TTC549 (cell line): ENCODE results near the gene RAD1.
A peak's percentile ranks its signal among the peaks of the same experiment; 100 is the strongest.

Experiments used
- FAIRE-seq: peaks from 2 replicates; lab custom pipeline; 2012; peaks lifted over from hg19 to GRCh38; lab: Jason Lieb, UNC

Gene RAD1

GRCh38 chr5:34915856-34916192 lies 520 bp upstream of the RAD1 start:
- no peak for FAIRE-seq

GRCh38 chr5:34914671-34915138 lies 599 bp downstream of the RAD1 start:
- FAIRE-seq = no peak

- no peak for FAIRE-seq
Measured at GRCh38 chr5:34913072-34913471, 2.2 kb downstream of the RAD1 start.

GRCh38 chr5:34905564-34905963 lies 9.7 kb downstream of the RAD1 start:
- FAIRE-seq = peak; percentile 59

GRCh38 chr5:34903260-34903659 lies 12.0 kb downstream of the RAD1 start:
- no peak for FAIRE-seq

- FAIRE-seq = no peak
Measured at GRCh38 chr5:34900652-34901051, 14.7 kb downstream of the RAD1 start.

GRCh38 chr5:34899066-34899465 lies 16.2 kb downstream of the RAD1 start:
- FAIRE-seq = no peak

GRCh38 chr5:34898258-34898895 lies 16.9 kb downstream of the RAD1 start:
- no peak for FAIRE-seq

- FAIRE-seq = no peak
Measured at GRCh38 chr5:34897646-34898045, 17.7 kb downstream of the RAD1 start.

- FAIRE-seq = no peak
Measured at GRCh38 chr5:34895641-34896419, 19.5 kb downstream of the RAD1 start.

GRCh38 chr5:34894716-34895115 lies 20.6 kb downstream of the RAD1 start:
- no peak for FAIRE-seq

- FAIRE-seq = no peak
Measured at GRCh38 chr5:34892414-34892813, 22.9 kb downstream of the RAD1 start.

GRCh38 chr5:34891981-34892380 lies 23.3 kb downstream of the RAD1 start:
- FAIRE-seq = no peak

- FAIRE-seq = no peak
Measured at GRCh38 chr5:34889394-34889793, 25.9 kb downstream of the RAD1 start.

- FAIRE-seq = no peak
Measured at GRCh38 chr5:34886392-34887119, 28.7 kb downstream of the RAD1 start.

GRCh38 chr5:34881246-34881645 lies 34.1 kb downstream of the RAD1 start:
- no peak for FAIRE-seq

- FAIRE-seq = no peak
Measured at GRCh38 chr5:34876275-34876674, 39.0 kb downstream of the RAD1 start.

GRCh38 chr5:34870382-34870781 lies 44.9 kb downstream of the RAD1 start:
- FAIRE-seq = no peak

GRCh38 chr5:34869256-34869655 lies 46.0 kb downstream of the RAD1 start:
- FAIRE-seq = no peak

- FAIRE-seq = no peak
Measured at GRCh38 chr5:34868791-34869190, 46.5 kb downstream of the RAD1 start.

GRCh38 chr5:34867660-34868059 lies 47.6 kb downstream of the RAD1 start:
- no peak for FAIRE-seq

- no peak for FAIRE-seq
Measured at GRCh38 chr5:34866989-34867471, 48.3 kb downstream of the RAD1 start.

- no peak for FAIRE-seq
Measured at GRCh38 chr5:34865091-34865490, 50.2 kb downstream of the RAD1 start.
